ENCODE measurements around the gene TFDP2.

- TF ChIP-seq POLR2AphosphoS5 (IDR thresholded peaks at IDR 0.05; ENCODE audit: control insufficient read depth, insufficient read depth, low read depth, low read length): no peak
- no peak for TF ChIP-seq MXI1 (IDR thresholded peaks at IDR 0.05; ENCODE audit: low read depth, low read length)
- TF ChIP-seq ZBTB8A (IDR thresholded peaks at IDR 0.05; ENCODE audit: partially characterized antibody): no peak
- no peak for TF ChIP-seq CHD7 (IDR thresholded peaks at IDR 0.05; ENCODE audit: low read depth, low read length)
Measured at GRCh38 chr3:142095841-142096240, 53.5 kb downstream of the TFDP2 start.

Measured in K562 (cell line).